Karpas-422 (cell line): ENCODE measurements around the gene KRT34. TPM values are rescaled to one million over a fixed set of nuclear protein-coding genes. Genes with fewer than 3 reads are reported as not detected.

Experiments
- DNase-seq: peaks from one replicate; pipeline ENCODE4 v3.0.0-alpha.2; 2015
- H2AFZ ChIP-seq: fragments of 200-600 bp; sonication (generic); 2 replicates; pipeline ENCODE4 v1.6.1; 2014; ENCODE audit warnings: antibody characterized with exemption, low read length, mixed read lengths
- H3K27ac ChIP-seq: fragments of 200-600 bp; sonication (generic); 2 replicates; pipeline ENCODE4 v1.5.1; 2014; ENCODE audit warnings: mild to moderate bottlenecking, low read length, moderate library complexity
- H3K27me3 ChIP-seq: fragments of 200-600 bp; sonication (generic); 2 replicates; pipeline ENCODE4 v1.6.1; 2014; ENCODE audit warnings: low read length, mixed read lengths
- H3K36me3 ChIP-seq: fragments of 200-600 bp; sonication (generic); 2 replicates; pipeline ENCODE4 v1.6.1; 2014; ENCODE audit warnings: low read length, mixed read lengths; ENCODE audit not compliant: insufficient read depth
- H3K4me1 ChIP-seq: fragments of 200-600 bp; sonication (generic); 2 replicates; pipeline ENCODE4 v1.6.1; 2014; ENCODE audit warnings: mild to moderate bottlenecking, low read length, mixed read lengths
- H3K4me2 ChIP-seq: fragments of 200-600 bp; sonication (generic); 2 replicates; pipeline ENCODE4 v1.6.1; 2014; ENCODE audit warnings: low read length, low read depth, mild to moderate bottlenecking; ENCODE audit not compliant: poor library complexity, severe bottlenecking
- H3K4me3 ChIP-seq: fragments of 200-600 bp; sonication (generic); 2 replicates; pipeline ENCODE4 v1.5.1; 2014; ENCODE audit warnings: mild to moderate bottlenecking, antibody characterized with exemption, low read length, mixed read lengths
- H3K79me2 ChIP-seq: fragments of 200-600 bp; sonication (generic); 2 replicates; pipeline ENCODE4 v1.6.1; 2014; ENCODE audit warnings: mild to moderate bottlenecking, low read length, mixed read lengths
- H3K9ac ChIP-seq: fragments of 200-600 bp; sonication (generic); 2 replicates; pipeline ENCODE4 v1.6.0; 2014; ENCODE audit warnings: low read length
- H3K9me2 ChIP-seq: fragments of 200-600 bp; sonication (generic), shearing (Covaris generic); replicated peaks from 2 replicates; pipeline ENCODE4 v1.6.0; 2014; ENCODE audit warnings: mild to moderate bottlenecking, low read length, moderate library complexity; ENCODE audit not compliant: insufficient read depth
- H3K9me3 ChIP-seq: fragments of 300-700, 200-600 bp; sonication (generic); 2 replicates; pipeline ENCODE4 v1.6.1; 2014; ENCODE audit warnings: low read length, mixed read lengths
- H4K20me1 ChIP-seq: fragments of 200-600 bp; sonication (generic); 2 replicates; pipeline ENCODE4 v1.6.1; 2014; ENCODE audit warnings: mild to moderate bottlenecking, antibody characterized with exemption, low read length, low read depth; ENCODE audit not compliant: insufficient read depth
- total RNA-seq: library from RNA; depleted of rRNA; stranded (reverse); fragments of >200 nt; shearing (Covaris generic); gene quantifications from 2 replicates; pipeline ENCODE4 v1.2.3, GENCODE V29; 2014; ENCODE audit warnings: low replicate concordance

Gene KRT34
- total RNA-seq, 1 experiment from 2014 or later, result not detected

GRCh38 chr17:41413982-41414381 is 31.9 kb upstream of the KRT34 start:
- Histone ChIP-seq H4K20me1 (no peaks in the 10 kb centered on the region), H3K4me3 (no peak overlapping the region), H3K36me3 (no peaks in the 10 kb centered on the region), H2AFZ (no peak overlapping the region), H3K9me3 (no peaks in the 10 kb centered on the region), H3K9ac (no peak overlapping the region), H3K79me2 (no peaks in the 10 kb centered on the region), H3K9me2 (no peaks in the 10 kb centered on the region), H3K27me3 (no peaks in the 10 kb centered on the region), H3K4me2 (no peak overlapping the region), H3K27ac (no peak overlapping the region), H3K4me1 (no peaks in the 10 kb centered on the region)
- DNase-seq, result no peak

- H3K36me3 ChIP-seq, result no peaks in the 10 kb centered on the region
- H3K4me2 ChIP-seq, result no peak overlapping the region
- no peaks in the 10 kb centered on the region for H3K79me2 ChIP-seq
- no peak overlapping the region for H3K4me3 ChIP-seq
- H2AFZ ChIP-seq, result no peak overlapping the region
- no peaks in the 10 kb centered on the region for H3K4me1 ChIP-seq
- DNase-seq, result no peak
- H3K9me3 ChIP-seq, result no peaks in the 10 kb centered on the region
- no peaks in the 10 kb centered on the region for H4K20me1 ChIP-seq
- H3K27me3 ChIP-seq, result no peaks in the 10 kb centered on the region
- H3K9ac ChIP-seq, result no peak overlapping the region
- no peak overlapping the region for H3K27ac ChIP-seq
- no peaks in the 10 kb centered on the region for H3K9me2 ChIP-seq
Measured at GRCh38 chr17:41413353-41413957, 31.3 kb upstream of the KRT34 start.

- Histone ChIP-seq H3K36me3 (no peaks in the 10 kb centered on the region), H3K4me1 (no peaks in the 10 kb centered on the region), H3K27ac (no peak overlapping the region), H3K9me3 (no peaks in the 10 kb centered on the region), H3K9ac (no peak overlapping the region), H3K4me3 (no peak overlapping the region), H2AFZ (no peak overlapping the region), H4K20me1 (no peaks in the 10 kb centered on the region), H3K79me2 (no peaks in the 10 kb centered on the region), H3K9me2 (no peaks in the 10 kb centered on the region), H3K27me3 (no peaks in the 10 kb centered on the region), H3K4me2 (no peak overlapping the region)
- no peak for DNase-seq
Measured at GRCh38 chr17:41411072-41411840, 29.1 kb upstream of the KRT34 start.

- no peaks in the 10 kb centered on the region for H3K27me3 ChIP-seq
- H3K79me2 ChIP-seq, result no peaks in the 10 kb centered on the region
- no peaks in the 10 kb centered on the region for H3K9me2 ChIP-seq
- no peak overlapping the region for H3K4me2 ChIP-seq
- H3K9me3 ChIP-seq, result no peaks in the 10 kb centered on the region
- DNase-seq, result no peak
- H3K36me3 ChIP-seq, result no peaks in the 10 kb centered on the region
- no peak overlapping the region for H3K9ac ChIP-seq
- H4K20me1 ChIP-seq, result no peaks in the 10 kb centered on the region
- no peak overlapping the region for H3K4me3 ChIP-seq
- no peaks in the 10 kb centered on the region for H3K4me1 ChIP-seq
- H2AFZ ChIP-seq, result no peak overlapping the region
- H3K27ac ChIP-seq, result no peak overlapping the region
Measured at GRCh38 chr17:41407226-41407625, 25.1 kb upstream of the KRT34 start.

- H3K4me3 ChIP-seq, result no peak overlapping the region
- H3K4me2 ChIP-seq, result no peak overlapping the region
- H2AFZ ChIP-seq, result no peak overlapping the region
- no peaks in the 10 kb centered on the region for H3K9me2 ChIP-seq
- no peaks in the 10 kb centered on the region for H3K9me3 ChIP-seq
- no peaks in the 10 kb centered on the region for H4K20me1 ChIP-seq
- H3K27ac ChIP-seq, result no peak overlapping the region
- DNase-seq, result no peak
- no peaks in the 10 kb centered on the region for H3K27me3 ChIP-seq
- H3K9ac ChIP-seq, result no peak overlapping the region
- no peaks in the 10 kb centered on the region for H3K4me1 ChIP-seq
- no peaks in the 10 kb centered on the region for H3K36me3 ChIP-seq
- H3K79me2 ChIP-seq, result no peaks in the 10 kb centered on the region
Measured at GRCh38 chr17:41406205-41406604, 24.1 kb upstream of the KRT34 start.

- H3K4me2 ChIP-seq, result no peak overlapping the region
- no peak overlapping the region for H3K4me3 ChIP-seq
- DNase-seq, result no peak
- H2AFZ ChIP-seq, result no peak overlapping the region
- no peak overlapping the region for H3K27ac ChIP-seq
- H4K20me1 ChIP-seq, result no peaks in the 10 kb centered on the region
- no peaks in the 10 kb centered on the region for H3K27me3 ChIP-seq
- no peaks in the 10 kb centered on the region for H3K79me2 ChIP-seq
- no peaks in the 10 kb centered on the region for H3K4me1 ChIP-seq
- H3K36me3 ChIP-seq, result no peaks in the 10 kb centered on the region
- H3K9ac ChIP-seq, result no peak overlapping the region
- H3K9me3 ChIP-seq, result no peaks in the 10 kb centered on the region
- H3K9me2 ChIP-seq, result no peaks in the 10 kb centered on the region
Measured at GRCh38 chr17:41404024-41404671, 22.0 kb upstream of the KRT34 start.

- Histone ChIP-seq H3K9ac (no peak overlapping the region), H3K4me1 (no peaks in the 10 kb centered on the region), H3K27ac (no peak overlapping the region), H3K4me3 (no peak overlapping the region), H3K27me3 (no peaks in the 10 kb centered on the region), H2AFZ (no peak overlapping the region), H3K36me3 (no peaks in the 10 kb centered on the region), H3K79me2 (no peaks in the 10 kb centered on the region), H4K20me1 (no peaks in the 10 kb centered on the region), H3K9me2 (no peaks in the 10 kb centered on the region), H3K4me2 (no peak overlapping the region), H3K9me3 (no peaks in the 10 kb centered on the region)
- no peak for DNase-seq
Measured at GRCh38 chr17:41403404-41404023, 21.4 kb upstream of the KRT34 start.

GRCh38 chr17:41402161-41402560 is 20.1 kb upstream of the KRT34 start:
- Histone ChIP-seq H3K4me1 (no peaks in the 10 kb centered on the region), H3K9me2 (no peaks in the 10 kb centered on the region), H3K79me2 (no peaks in the 10 kb centered on the region), H2AFZ (no peak overlapping the region), H3K4me3 (no peak overlapping the region), H3K9me3 (no peaks in the 10 kb centered on the region), H3K9ac (no peak overlapping the region), H3K27ac (no peak overlapping the region), H3K36me3 (no peaks in the 10 kb centered on the region), H3K27me3 (no peaks in the 10 kb centered on the region), H4K20me1 (no peaks in the 10 kb centered on the region), H3K4me2 (no peak overlapping the region)
- no peak for DNase-seq
